ENCODE data around the gene FNDC1. TPM values are rescaled to one million over a fixed set of nuclear protein-coding genes. Genes with fewer than 3 reads are reported as not detected.

The FNDC1 gene
- total RNA-seq, 6 experiments from 2014 or later: 0.02 to 2.7 (median 0.85) TPM

DNA sequence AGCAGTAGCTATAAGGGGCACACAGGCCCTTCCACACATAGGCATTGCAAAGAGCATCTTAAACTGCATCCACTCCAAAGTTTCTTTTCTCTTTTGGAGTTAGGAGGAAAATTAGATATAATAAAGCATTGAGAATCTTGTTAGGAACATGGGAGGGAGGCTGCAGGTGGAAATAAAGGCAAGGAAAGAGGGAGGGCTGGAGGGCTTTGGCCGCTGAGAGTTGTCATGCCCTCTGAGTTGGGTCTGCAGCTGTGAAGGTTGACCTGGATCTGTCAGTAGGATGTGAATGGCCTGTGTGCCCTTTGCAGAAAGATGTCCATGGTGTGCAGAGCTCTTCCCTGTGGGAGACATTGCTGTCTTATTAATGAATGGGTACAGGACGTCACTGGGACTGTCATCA lies 134.0 kb downstream of the FNDC1 start:
- ATAC-seq: no peak
- TF ChIP-seq POLR2A (IDR thresholded peaks at IDR 0.05) (no peak), CTCF (IDR thresholded peaks at IDR 0.05) (no peak)
- intact Hi-C loops (cut with DNase I): no loop called here
- WGBS (ENCODE audit: insufficient coverage, low coverage, low lambda C conversion rate, missing lambda C conversion rate): 79% methylated on average over 2 of the region's 2 CpGs
- Histone ChIP-seq H3K36me3 (no peaks in the 10 kb centered on the region), H3K27me3 (no peaks in the 10 kb centered on the region), H3K27ac (no peak overlapping the region), H3K4me3 (no peak overlapping the region), H3K9me3 (no peaks in the 10 kb centered on the region), H3K4me1 (peaks cover 0 to 33% (median 11%) of the 10 kb centered on the region in 4 donors)
- DNase-seq: no peak

- DNase-seq (no peak), ATAC-seq (no peak)
- Histone ChIP-seq H3K4me1 (peaks cover 0 to 40% (median 11%) of the 10 kb centered on the region in 4 donors), H3K27me3 (no peaks in the 10 kb centered on the region), H3K27ac (no peak overlapping the region), H3K9me3 (no peaks in the 10 kb centered on the region), H3K36me3 (no peaks in the 10 kb centered on the region), H3K4me3 (no peak overlapping the region)
- TF ChIP-seq POLR2A (IDR thresholded peaks at IDR 0.05) (no peak), CTCF (IDR thresholded peaks at IDR 0.05) (no peak)
- WGBS (ENCODE audit: insufficient coverage, low coverage, low lambda C conversion rate, missing lambda C conversion rate): no CpG with 5 or more reads among the region's 6 CpGs
- intact Hi-C loops (cut with DNase I): no loop called here
Measured at GRCh38 chr6:159303784-159304183, 134.6 kb downstream of the FNDC1 start.

GRCh38 chr6:159304641-159305040 lies 135.4 kb downstream of the FNDC1 start:
- intact Hi-C loops (cut with DNase I): no loop called here
- Histone ChIP-seq H3K4me1 (peaks cover 0 to 48% (median 11%) of the 10 kb centered on the region in 4 donors), H3K9me3 (no peaks in the 10 kb centered on the region), H3K4me3 (no peak overlapping the region), H3K36me3 (no peaks in the 10 kb centered on the region), H3K27me3 (no peaks in the 10 kb centered on the region), H3K27ac (peak overlapping the region in 1 of 3 donors; percentile 42)
- TF ChIP-seq CTCF (IDR thresholded peaks at IDR 0.05): no peak
- no peak for TF ChIP-seq POLR2A (IDR thresholded peaks at IDR 0.05)
- WGBS (ENCODE audit: insufficient coverage, low coverage, low lambda C conversion rate, missing lambda C conversion rate): 88% methylated on average over 1 of the region's 1 CpG
- DNase-seq (no peak), ATAC-seq (no peak)

GRCh38 chr6:159305159-159305558 lies 136.0 kb downstream of the FNDC1 start:
- WGBS (ENCODE audit: insufficient coverage, low coverage, low lambda C conversion rate, missing lambda C conversion rate): 49% methylated on average over 5 of the region's 5 CpGs
- no peak for DNase-seq
- H3K4me3 ChIP-seq: no peak overlapping the region
- peak overlapping the region in 1 of 3 donors; percentile 42 for H3K27ac ChIP-seq
- H3K27me3 ChIP-seq: no peaks in the 10 kb centered on the region
- intact Hi-C loops (cut with DNase I): no loop called here
- H3K36me3 ChIP-seq: no peaks in the 10 kb centered on the region
- peak in 3 of 4 donors; percentile 14 to 27 (median 18) for ATAC-seq
- no peak for TF ChIP-seq CTCF (IDR thresholded peaks at IDR 0.05)
- TF ChIP-seq POLR2A (IDR thresholded peaks at IDR 0.05): no peak
- H3K9me3 ChIP-seq: no peaks in the 10 kb centered on the region
- H3K4me1 ChIP-seq: peaks cover 0 to 53% (median 11%) of the 10 kb centered on the region in 4 donors
